Smooth muscle cell (in vitro differentiated cells): ENCODE results near the gene DNMBP. TPM values are rescaled to one million over a fixed set of nuclear protein-coding genes. Genes with fewer than 3 reads are reported as not detected.

Experiments used
- DNase-seq: peaks from one replicate; lab custom pipeline; 2025; ENCODE audit not compliant: unreplicated experiment; lab: John Stamatoyannopoulos, UW
- H2AFZ ChIP-seq: fragments of 200-600 bp; sonication (generic); 2 replicates; pipeline ENCODE4 v1.6.0; 2016; ENCODE audit warnings: antibody characterized with exemption, low read depth, mild to moderate bottlenecking
- H3F3A ChIP-seq: fragments of 200-600 bp; sonication (generic); 2 replicates; pipeline ENCODE4 v1.6.0; 2017; ENCODE audit warnings: antibody characterized with exemption, low read depth
- H3K27ac ChIP-seq: fragments of 200-600 bp; sonication (generic); 2 replicates; pipeline ENCODE4 v1.5.1; 2016; ENCODE audit warnings: low read depth, mild to moderate bottlenecking
- H3K27me3 ChIP-seq: fragments of 200-600 bp; sonication (generic); 2 replicates; pipeline ENCODE4 v1.6.1; 2016; ENCODE audit warnings: low read depth, mild to moderate bottlenecking
- H3K36me3 ChIP-seq: fragments of 200-600 bp; sonication (generic); 2 replicates; pipeline ENCODE4 v1.5.1; 2016; ENCODE audit warnings: low read depth
- H3K4me1 ChIP-seq: fragments of 200-600 bp; sonication (generic); 2 replicates; pipeline ENCODE4 v1.5.1; 2016; ENCODE audit warnings: low read depth
- H3K4me2 ChIP-seq: fragments of 200-600 bp; sonication (generic); 2 replicates; pipeline ENCODE4 v1.6.0; 2016; ENCODE audit warnings: mild to moderate bottlenecking
- H3K4me3 ChIP-seq: fragments of 200-600 bp; sonication (generic); 2 replicates; pipeline ENCODE4 v1.5.1; 2016; ENCODE audit warnings: mild to moderate bottlenecking
- H3K79me2 ChIP-seq: fragments of 200-600 bp; sonication (generic); 2 replicates; pipeline ENCODE4 v1.6.0; 2016; ENCODE audit warnings: low read depth, mild to moderate bottlenecking
- H3K9ac ChIP-seq: fragments of 200-600 bp; sonication (generic); 2 replicates; pipeline ENCODE4 v1.6.0; 2016; ENCODE audit warnings: low read depth
- H3K9me3 ChIP-seq: fragments of 200-600 bp; sonication (generic); replicated peaks from 2 replicates; pipeline ENCODE4 v1.5.1; 2016; ENCODE audit warnings: low read depth
- H4K20me1 ChIP-seq: fragments of 200-600 bp; sonication (generic); 2 replicates; pipeline ENCODE4 v1.6.0; 2016; ENCODE audit warnings: low read depth
- CTCF ChIP-seq: fragments of 200-600 bp; sonication (generic); IDR thresholded peaks from 2 replicates; pipeline ENCODE4 v1.5.1; 2017; ENCODE audit warnings: borderline replicate concordance, mild to moderate bottlenecking, antibody characterized with exemption; ENCODE audit not compliant: insufficient read depth, poor library complexity, severe bottlenecking
- WGBS: methylation state at CpG from one replicate; pipeline ENCODE4 v1.1.7; 2016; ENCODE audit warnings: low lambda C conversion rate; 5-methylcytosine and 5-hydroxymethylcytosine counted together
- polyA plus RNA-seq: library from polyadenylated mRNA; unstranded; fragments of >200 nt; fragmentation: Nextera tagmentation; extraction: Ambion mirVana; gene quantifications from 2 replicates; pipeline ENCODE4 v1.2.1, GENCODE V29; 2016
- total RNA-seq: library from RNA; depleted of rRNA; stranded (reverse); fragments of >200 nt; gene quantifications from 2 replicates; pipeline ENCODE4 v1.2.3, GENCODE V29; 2014

DNMBP gene
- total and polyA plus RNA-seq, 2 experiments from 2014 or later, result 9.4 to 17.9 TPM

- WGBS, result 80% methylated on average over 2 of the region's 2 CpGs
- Histone ChIP-seq H3K9ac (no peak overlapping the region), H3K4me3 (no peak overlapping the region), H4K20me1 (peaks cover 67% of the 10 kb centered on the region), H3K27ac (no peak overlapping the region), H3K79me2 (peaks cover 79% of the 10 kb centered on the region), H3K4me1 (peaks cover 13% of the 10 kb centered on the region), H3F3A (no peaks in the 10 kb centered on the region), H3K27me3 (no peaks in the 10 kb centered on the region), H3K9me3 (no peaks in the 10 kb centered on the region), H3K4me2 (no peak overlapping the region), H3K36me3 (no peaks in the 10 kb centered on the region), H2AFZ (no peak overlapping the region)
- no peak for DNase-seq
- no peak for TF ChIP-seq CTCF
Measured at GRCh38 chr10:99921948-99922347, 87.8 kb downstream of the DNMBP start.

GRCh38 chr10:99920901-99921300, 88.8 kb downstream of the DNMBP start:
- Histone ChIP-seq H3K27me3 (no peaks in the 10 kb centered on the region), H3K4me1 (peaks cover 13% of the 10 kb centered on the region), H3K4me2 (no peak overlapping the region), H3F3A (no peaks in the 10 kb centered on the region), H3K79me2 (peaks cover 79% of the 10 kb centered on the region), H3K27ac (no peak overlapping the region), H3K4me3 (no peak overlapping the region), H3K9ac (no peak overlapping the region), H3K36me3 (no peaks in the 10 kb centered on the region), H4K20me1 (peaks cover 63% of the 10 kb centered on the region), H2AFZ (no peak overlapping the region), H3K9me3 (no peaks in the 10 kb centered on the region)
- no peak for TF ChIP-seq CTCF
- 83% methylated on average over 4 of the region's 4 CpGs for WGBS
- no peak for DNase-seq

- H4K20me1 ChIP-seq, result peaks cover 65% of the 10 kb centered on the region
- H3F3A ChIP-seq, result no peaks in the 10 kb centered on the region
- peaks cover 13% of the 10 kb centered on the region for H3K4me1 ChIP-seq
- 95% methylated on average over 5 of the region's 5 CpGs for WGBS
- H3K79me2 ChIP-seq, result peaks cover 79% of the 10 kb centered on the region
- H3K4me3 ChIP-seq, result no peak overlapping the region
- no peak overlapping the region for H3K9ac ChIP-seq
- no peaks in the 10 kb centered on the region for H3K9me3 ChIP-seq
- no peaks in the 10 kb centered on the region for H3K36me3 ChIP-seq
- H3K4me2 ChIP-seq, result no peak overlapping the region
- H3K27me3 ChIP-seq, result no peaks in the 10 kb centered on the region
- no peak overlapping the region for H3K27ac ChIP-seq
- DNase-seq, result no peak
- no peak for TF ChIP-seq CTCF
- no peak overlapping the region for H2AFZ ChIP-seq
Measured at GRCh38 chr10:99920486-99920885, 89.3 kb downstream of the DNMBP start.
